ENCODE measurements around the gene RETSAT. TPM values are rescaled to one million over a fixed set of nuclear protein-coding genes. Genes with fewer than 3 reads are reported as not detected.

RETSAT gene
- total RNA-seq, 3 donors from 2014 or later: 154 to 378 (median 278) TPM

GRCh38 chr2:85394976-85395375, 40.6 kb upstream of the RETSAT start:
- no peak for DNase-seq
- no peak for TF ChIP-seq CTCF (IDR thresholded peaks at IDR 0.05)
- no peak for ATAC-seq
- Histone ChIP-seq H3K9me3 (no peaks in the 10 kb centered on the region), H3K4me3 (no peak overlapping the region), H3K36me3 (ENCODE audit: low read depth) (no peaks in the 10 kb centered on the region), H3K4me1 (ENCODE audit: low read depth) (peaks cover 6% of the 10 kb centered on the region)
- intact Hi-C loops (cut with DNase I, micrococcal nuclease): no loop called here

- TF ChIP-seq CTCF (IDR thresholded peaks at IDR 0.05): no peak
- DNase-seq: no peak
- intact Hi-C loops (cut with DNase I, micrococcal nuclease): no loop called here
- no peaks in the 10 kb centered on the region for H3K9me3 ChIP-seq
- ATAC-seq: no peak
- H3K4me3 ChIP-seq: no peak overlapping the region
- H3K4me1 ChIP-seq (ENCODE audit: low read depth): peaks cover 6% of the 10 kb centered on the region
- H3K36me3 ChIP-seq (ENCODE audit: low read depth): no peaks in the 10 kb centered on the region
Observed at GRCh38 chr2:85394261-85394681, 39.9 kb upstream of the RETSAT start.

- Histone ChIP-seq H3K4me3 (no peak overlapping the region), H3K9me3 (no peaks in the 10 kb centered on the region), H3K36me3 (ENCODE audit: low read depth) (no peaks in the 10 kb centered on the region), H3K4me1 (ENCODE audit: low read depth) (peaks cover 6% of the 10 kb centered on the region)
- ATAC-seq: no peak
- DNase-seq: no peak
- intact Hi-C loops (cut with DNase I, micrococcal nuclease): no loop called here
- no peak for TF ChIP-seq CTCF (IDR thresholded peaks at IDR 0.05)
Observed at GRCh38 chr2:85393836-85394235, 39.5 kb upstream of the RETSAT start.

GRCh38 chr2:85390941-85391669, 36.8 kb upstream of the RETSAT start:
- peaks cover 6% of the 10 kb centered on the region for H3K4me1 ChIP-seq (ENCODE audit: low read depth)
- intact Hi-C loops (cut with DNase I, micrococcal nuclease): no loop called here
- DNase-seq: peak; percentile 70 to 87 (median 86)
- H3K36me3 ChIP-seq (ENCODE audit: low read depth): no peaks in the 10 kb centered on the region
- no peaks in the 10 kb centered on the region for H3K9me3 ChIP-seq
- peak; percentile 74 for ATAC-seq
- TF ChIP-seq CTCF (IDR thresholded peaks at IDR 0.05): peak; percentile 42
- no peak overlapping the region for H3K4me3 ChIP-seq

- no peak for ATAC-seq
- Histone ChIP-seq H3K9me3 (no peaks in the 10 kb centered on the region), H3K36me3 (ENCODE audit: low read depth) (no peaks in the 10 kb centered on the region), H3K4me3 (no peak overlapping the region), H3K4me1 (ENCODE audit: low read depth) (peaks cover 6% of the 10 kb centered on the region)
- intact Hi-C loops (cut with DNase I, micrococcal nuclease): no loop called here
- TF ChIP-seq CTCF (IDR thresholded peaks at IDR 0.05): no peak
- DNase-seq: no peak
Observed at GRCh38 chr2:85388878-85389538, 34.7 kb upstream of the RETSAT start.
